Measurements from ENCODE around the gene CYP46A1.

Gene CYP46A1

DNA sequence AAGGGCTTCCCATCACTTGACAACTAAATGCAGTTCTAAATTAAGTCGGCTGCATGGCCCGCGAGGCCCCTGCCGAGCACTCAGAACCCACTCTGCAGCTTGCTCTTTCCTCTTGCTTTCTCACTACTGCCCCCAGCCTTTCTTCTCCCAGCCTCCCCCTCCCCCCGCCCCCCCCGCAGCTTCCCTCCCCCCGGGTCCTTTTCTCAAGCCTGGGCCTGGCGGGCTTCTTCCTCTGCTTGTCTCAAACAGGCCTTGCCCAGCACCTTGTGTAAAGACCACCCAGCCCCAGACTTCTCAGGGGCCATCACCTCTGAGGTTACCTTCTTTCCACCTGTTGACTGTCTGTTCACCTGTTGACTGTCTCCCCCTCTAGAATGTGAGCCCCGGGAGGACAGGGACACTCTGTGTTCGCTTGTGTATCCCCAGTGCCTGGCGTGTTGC lies 1.1 kb downstream of the CYP46A1 start:
- TF ChIP-seq, protein P1, sequence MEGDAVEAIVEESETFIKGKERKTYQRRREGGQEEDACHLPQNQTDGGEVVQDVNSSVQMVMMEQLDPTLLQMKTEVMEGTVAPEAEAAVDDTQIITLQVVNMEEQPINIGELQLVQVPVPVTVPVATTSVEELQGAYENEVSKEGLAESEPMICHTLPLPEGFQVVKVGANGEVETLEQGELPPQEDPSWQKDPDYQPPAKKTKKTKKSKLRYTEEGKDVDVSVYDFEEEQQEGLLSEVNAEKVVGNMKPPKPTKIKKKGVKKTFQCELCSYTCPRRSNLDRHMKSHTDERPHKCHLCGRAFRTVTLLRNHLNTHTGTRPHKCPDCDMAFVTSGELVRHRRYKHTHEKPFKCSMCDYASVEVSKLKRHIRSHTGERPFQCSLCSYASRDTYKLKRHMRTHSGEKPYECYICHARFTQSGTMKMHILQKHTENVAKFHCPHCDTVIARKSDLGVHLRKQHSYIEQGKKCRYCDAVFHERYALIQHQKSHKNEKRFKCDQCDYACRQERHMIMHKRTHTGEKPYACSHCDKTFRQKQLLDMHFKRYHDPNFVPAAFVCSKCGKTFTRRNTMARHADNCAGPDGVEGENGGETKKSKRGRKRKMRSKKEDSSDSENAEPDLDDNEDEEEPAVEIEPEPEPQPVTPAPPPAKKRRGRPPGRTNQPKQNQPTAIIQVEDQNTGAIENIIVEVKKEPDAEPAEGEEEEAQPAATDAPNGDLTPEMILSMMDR (IDR thresholded peaks at IDR 0.05; ENCODE audit: insufficient read depth, low read length, poor library complexity, severe bottlenecking), result no peak
- DNase-seq (ENCODE audit: extremely low read depth, insufficient read length), result no peak
- H3K4me3 ChIP-seq (replicated peaks; ENCODE audit: low read depth, low read length), result no peak overlapping the region

DNA sequence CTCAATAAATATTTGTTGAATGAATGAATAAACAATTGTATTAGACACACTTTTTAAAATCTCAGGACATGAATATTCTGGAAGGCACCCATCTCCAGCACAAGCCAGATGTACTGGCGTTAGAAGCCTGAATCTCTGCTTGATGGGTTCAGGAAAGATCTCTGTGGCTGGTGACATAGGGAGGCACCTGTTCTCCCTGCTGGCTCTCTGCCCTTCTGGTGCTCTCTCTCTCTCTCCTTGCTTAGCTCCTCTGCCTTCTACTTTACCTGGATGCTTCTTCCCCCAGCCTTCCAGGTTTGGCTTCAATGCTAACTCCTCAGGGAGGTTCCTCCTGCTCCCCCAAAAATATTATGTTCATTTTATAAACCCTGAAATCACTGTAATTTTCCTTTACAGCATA lies 1.5 kb downstream of the CYP46A1 start:
- Histone ChIP-seq H3K4me3 (replicated peaks; ENCODE audit: low read depth, low read length) (no peak overlapping the region), H3K36me3 (ENCODE audit: control insufficient read depth, insufficient read depth, low read length) (no peaks in the 10 kb centered on the region), H3K27me3 (replicated peaks; ENCODE audit: control insufficient read depth, insufficient read depth, low read length) (peaks cover 3% of the 10 kb centered on the region)
- no peak for DNase-seq (ENCODE audit: extremely low read depth, insufficient read length)
- TF ChIP-seq, protein P1 (IDR thresholded peaks at IDR 0.05; ENCODE audit: insufficient read depth, low read length, poor library complexity, severe bottlenecking), result no peak

More for the DNA sequence above, 1.1 kb downstream of the CYP46A1 start:
- H3K27me3 ChIP-seq (replicated peaks; ENCODE audit: control insufficient read depth, insufficient read depth, low read length), result peaks cover 3% of the 10 kb centered on the region
- H3K36me3 ChIP-seq (ENCODE audit: control insufficient read depth, insufficient read depth, low read length), result no peaks in the 10 kb centered on the region

DNA sequence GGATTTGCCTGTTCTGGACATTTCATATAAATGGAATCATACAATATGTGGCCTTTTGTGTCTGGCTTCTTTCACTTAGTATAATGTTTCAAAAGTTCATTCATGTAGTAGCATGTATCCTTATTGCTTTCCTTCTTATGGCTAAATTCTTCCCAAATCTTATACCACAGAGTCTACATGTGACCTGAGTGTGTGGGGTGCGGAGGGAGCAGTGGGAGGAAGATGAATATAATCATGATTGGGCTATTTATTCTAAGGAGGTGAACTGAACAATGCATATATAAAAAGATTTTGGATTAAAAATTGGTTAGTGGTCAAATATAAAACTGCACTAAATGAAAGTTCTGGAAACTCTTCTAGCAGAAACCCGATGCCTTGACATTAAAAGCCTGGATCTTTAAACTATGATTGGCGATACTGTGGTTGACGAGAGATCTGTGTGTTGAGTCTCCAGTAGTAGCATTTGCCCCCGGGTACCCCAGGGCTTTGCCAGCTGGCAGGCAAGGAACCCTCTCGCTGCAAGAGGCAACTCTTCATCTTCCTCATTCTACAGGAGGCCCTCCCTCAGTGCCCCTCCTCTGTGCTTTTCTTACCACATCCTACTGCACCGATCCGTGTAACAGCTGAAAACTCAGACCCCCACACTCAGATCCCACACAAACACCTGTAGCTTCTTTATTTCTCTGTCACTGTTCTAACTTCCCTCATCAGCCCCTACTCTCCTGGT lies 2.6 kb downstream of the CYP46A1 start:
- Histone ChIP-seq H3K36me3 (ENCODE audit: control insufficient read depth, insufficient read depth, low read length) (no peaks in the 10 kb centered on the region), H3K4me3 (replicated peaks; ENCODE audit: low read depth, low read length) (no peak overlapping the region)
- TF ChIP-seq, protein P1 (IDR thresholded peaks at IDR 0.05; ENCODE audit: insufficient read depth, low read length, poor library complexity, severe bottlenecking), result no peak

DNA sequence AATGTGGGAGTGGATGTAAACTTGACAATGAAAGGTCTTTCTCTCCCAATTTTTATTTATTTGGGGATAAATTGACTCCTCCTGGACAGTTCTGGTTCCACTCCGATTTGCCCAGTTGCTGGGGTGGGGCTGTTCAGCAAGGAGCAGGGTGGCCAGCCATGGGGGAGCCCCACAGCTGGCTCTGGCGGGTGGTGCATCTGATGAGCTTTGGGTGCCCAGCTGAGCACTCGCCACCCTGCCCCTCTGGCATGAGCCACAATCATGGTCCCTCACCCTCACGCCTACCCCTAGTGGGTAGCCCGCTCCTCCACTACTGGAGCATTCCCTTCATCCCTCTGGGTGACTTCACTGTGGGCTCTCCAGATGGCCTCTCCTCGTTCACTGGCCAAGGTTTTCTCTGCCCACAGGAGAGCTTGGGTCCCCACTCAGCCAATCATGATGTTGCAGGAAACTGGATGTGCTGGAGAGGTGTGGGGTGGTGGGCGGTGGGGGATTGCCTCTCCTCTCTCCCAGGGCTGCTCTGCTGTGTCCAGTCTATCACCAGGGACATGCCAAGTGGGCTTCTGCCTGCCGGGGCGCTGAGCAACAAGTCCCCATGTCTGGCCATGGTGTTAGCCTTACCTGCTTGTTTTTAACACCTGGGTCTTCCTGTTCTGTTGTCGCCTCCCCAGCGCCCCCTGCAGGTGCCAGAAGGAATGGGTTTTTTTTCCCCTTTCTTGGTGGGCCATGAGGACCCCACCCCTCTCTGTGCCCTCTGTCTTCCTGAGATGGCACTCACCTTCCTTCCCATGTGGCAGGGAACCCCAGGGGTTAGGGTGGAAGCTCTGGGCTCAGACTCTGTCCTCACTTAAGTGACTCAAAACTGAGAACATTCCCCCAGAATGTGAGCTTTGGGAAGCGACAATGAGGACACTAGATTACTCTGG lies 3.4 kb downstream of the CYP46A1 start:
- H3K4me3 ChIP-seq (replicated peaks; ENCODE audit: low read depth, low read length), result no peak overlapping the region
- H3K36me3 ChIP-seq (ENCODE audit: control insufficient read depth, insufficient read depth, low read length), result no peaks in the 10 kb centered on the region
- peaks cover 3% of the 10 kb centered on the region for H3K27me3 ChIP-seq (replicated peaks; ENCODE audit: control insufficient read depth, insufficient read depth, low read length)
- DNase-seq (ENCODE audit: extremely low read depth, insufficient read length), result no peak
- TF ChIP-seq, protein P1 (IDR thresholded peaks at IDR 0.05; ENCODE audit: insufficient read depth, low read length, poor library complexity, severe bottlenecking), result peak; percentile 79

More for the DNA sequence above, 2.6 kb downstream of the CYP46A1 start:
- DNase-seq (ENCODE audit: extremely low read depth, insufficient read length), result no peak
- H3K27me3 ChIP-seq (replicated peaks; ENCODE audit: control insufficient read depth, insufficient read depth, low read length), result peaks cover 3% of the 10 kb centered on the region

DNA sequence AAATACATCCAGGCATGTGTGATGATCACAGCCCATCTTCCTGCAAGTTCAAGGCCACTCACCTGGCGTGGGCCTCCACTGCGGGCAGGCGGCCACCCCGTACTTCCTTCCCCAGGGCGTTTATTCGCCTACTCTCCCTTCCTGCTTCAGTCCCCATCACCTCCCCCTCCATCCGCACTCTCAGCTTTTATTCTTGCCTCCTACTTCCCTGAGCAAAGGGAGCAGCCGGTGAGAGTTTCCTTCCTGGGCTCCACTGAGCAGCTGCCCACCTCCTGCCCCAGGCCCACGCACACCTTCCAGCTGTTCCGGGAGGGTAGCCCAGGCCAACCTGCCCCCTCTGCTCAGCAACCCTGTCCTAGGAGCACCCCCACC lies 4.1 kb downstream of the CYP46A1 start:
- TF ChIP-seq, protein P1 (IDR thresholded peaks at IDR 0.05; ENCODE audit: insufficient read depth, low read length, poor library complexity, severe bottlenecking), result no peak
- peaks cover 3% of the 10 kb centered on the region for H3K27me3 ChIP-seq (replicated peaks; ENCODE audit: control insufficient read depth, insufficient read depth, low read length)
- DNase-seq (ENCODE audit: extremely low read depth, insufficient read length), result no peak
- H3K36me3 ChIP-seq (ENCODE audit: control insufficient read depth, insufficient read depth, low read length), result no peaks in the 10 kb centered on the region
- H3K4me3 ChIP-seq (replicated peaks; ENCODE audit: low read depth, low read length), result no peak overlapping the region

Data from GM06990 (cell line).